Measurements from ENCODE around the gene ERFE. TPM values are rescaled to one million over a fixed set of nuclear protein-coding genes. Genes with fewer than 3 reads are reported as not detected.

ERFE gene, protein sequence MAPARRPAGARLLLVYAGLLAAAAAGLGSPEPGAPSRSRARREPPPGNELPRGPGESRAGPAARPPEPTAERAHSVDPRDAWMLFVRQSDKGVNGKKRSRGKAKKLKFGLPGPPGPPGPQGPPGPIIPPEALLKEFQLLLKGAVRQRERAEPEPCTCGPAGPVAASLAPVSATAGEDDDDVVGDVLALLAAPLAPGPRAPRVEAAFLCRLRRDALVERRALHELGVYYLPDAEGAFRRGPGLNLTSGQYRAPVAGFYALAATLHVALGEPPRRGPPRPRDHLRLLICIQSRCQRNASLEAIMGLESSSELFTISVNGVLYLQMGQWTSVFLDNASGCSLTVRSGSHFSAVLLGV
- 6.6 to 9.1 TPM (median 8.3 TPM) in 5 replicates for total RNA-seq (2022; extraction: Qiagen RNA extraction)

DNA sequence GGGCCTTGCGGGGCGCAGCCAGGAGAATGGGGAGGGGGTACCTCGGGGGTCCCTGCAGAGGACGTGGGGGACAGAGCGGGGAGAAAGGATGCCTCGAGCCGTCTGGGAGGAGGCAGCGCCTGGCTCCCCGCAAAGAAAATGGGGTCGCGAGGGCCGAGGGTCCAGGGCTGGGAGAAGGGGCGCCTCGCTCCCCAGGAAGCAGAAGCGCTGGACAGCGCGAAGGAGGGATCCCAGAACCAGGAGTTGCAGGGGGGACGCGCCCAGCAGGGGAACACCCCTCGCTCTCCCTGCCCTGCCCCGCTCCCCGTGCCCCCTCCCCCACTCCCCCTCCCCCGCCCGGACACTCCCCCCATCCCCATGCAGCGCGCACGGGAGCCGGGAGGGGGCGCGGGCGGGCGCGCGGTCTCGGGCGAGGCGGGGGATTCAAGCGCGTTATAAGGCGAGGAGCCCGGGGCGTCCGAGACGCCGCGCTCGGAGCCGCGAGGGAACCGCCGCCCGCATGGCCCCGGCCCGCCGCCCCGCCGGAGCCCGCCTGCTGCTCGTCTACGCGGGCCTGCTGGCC lies at the start of gene ERFE:
Gene ERFE (plus strand): TSS at position 462 of the 562 bp plus-strand sequence. CDS start 38 bp downstream, at position 500.

DNA sequence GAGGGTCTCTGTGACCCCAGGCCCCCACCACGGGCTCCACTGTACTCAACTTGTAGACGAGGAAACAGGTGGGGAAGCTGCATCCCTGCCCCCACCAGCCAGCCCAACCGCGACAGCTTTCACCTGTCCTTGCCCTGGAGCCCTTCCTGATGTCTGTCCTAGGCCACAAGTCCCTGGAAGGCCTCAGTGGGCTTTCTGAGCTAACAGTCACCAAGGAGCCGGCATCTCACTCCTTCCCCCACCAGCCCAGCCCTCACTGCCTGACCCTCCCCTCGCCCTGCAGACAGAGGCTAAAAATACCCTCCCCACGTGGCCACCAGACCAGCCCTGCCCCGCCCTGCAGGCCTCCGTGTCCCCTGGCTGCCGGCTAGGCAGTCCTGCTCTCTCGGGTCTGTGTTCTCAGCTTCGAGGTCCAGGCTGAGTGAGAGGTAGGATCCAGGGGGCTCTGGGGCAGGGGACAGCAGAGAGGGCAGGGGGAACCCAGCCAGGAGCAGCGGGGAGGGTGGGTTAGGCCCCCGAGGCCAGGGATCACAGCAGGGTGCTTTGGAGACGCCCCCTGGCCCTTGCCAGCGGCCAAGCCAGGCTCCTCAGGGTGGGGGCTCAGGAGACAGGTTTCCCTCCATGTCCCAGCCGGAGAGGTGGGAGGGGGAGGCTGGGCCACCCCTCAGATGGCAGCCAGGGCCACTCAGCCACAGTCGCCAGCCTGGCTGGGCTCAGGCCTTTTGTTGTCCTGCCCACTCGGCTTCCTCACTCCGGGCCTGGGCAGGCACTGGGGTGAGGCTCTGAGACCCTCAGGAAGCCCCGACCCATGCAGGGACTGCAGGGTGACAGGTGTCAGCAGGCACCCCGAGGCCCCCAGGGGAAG lies 20.2 kb upstream of the ERFE start, which contains the start of gene KLHL30:
Gene KLHL30 (plus strand): TSS at position 338 of the 865 bp plus-strand sequence. CDS start 2,087 bp downstream, outside the sequence.

DNA sequence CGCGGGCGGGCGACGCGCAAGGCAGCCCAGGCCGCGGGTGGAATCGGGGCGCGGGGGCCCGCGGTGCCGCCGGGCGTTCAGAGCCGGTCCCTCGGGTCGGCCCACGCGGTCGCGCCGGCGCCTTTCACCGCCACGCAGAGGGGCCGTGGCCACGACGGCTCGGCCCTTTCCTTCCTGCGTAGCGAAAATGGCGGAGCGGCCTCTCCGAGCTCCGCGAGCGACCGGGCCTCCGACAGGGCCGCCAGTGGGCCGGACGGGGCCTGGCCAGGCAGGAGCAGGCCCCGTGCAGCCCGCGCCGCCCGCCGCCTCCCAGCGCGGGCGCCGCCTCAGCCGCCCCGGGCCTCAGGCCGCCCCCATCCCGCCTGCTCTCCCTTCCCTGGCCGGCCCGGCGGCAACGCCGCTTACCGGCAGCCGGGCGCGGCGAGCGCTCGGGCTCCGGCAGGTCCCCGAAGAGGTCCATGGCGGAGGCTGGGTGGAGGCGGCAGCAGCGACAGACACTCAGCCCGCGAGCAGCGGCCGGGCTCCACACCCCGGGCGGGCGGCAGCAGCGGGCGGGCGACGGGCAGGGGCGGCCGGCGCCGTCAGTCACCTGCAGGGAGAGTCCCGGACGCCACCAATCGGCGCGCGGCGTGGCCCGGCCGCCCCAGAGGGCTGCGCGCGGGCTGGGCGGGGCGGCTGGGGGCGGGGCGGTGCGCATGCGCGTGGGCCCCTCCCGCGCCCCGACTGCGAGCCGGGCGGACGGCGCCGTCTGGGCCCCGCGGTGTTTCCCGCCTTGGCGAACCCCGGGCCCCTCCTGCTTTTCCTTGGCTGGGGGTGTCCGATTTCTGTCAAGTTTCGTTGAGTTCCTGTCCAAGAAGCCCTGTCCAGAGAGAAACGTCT lies 44.6 kb downstream of the ERFE start, which contains the start of gene ILKAP:
Gene ILKAP (minus strand): TSS at position 602 of the 879 bp plus-strand sequence. CDS start 142 bp downstream, at position 460.

Other genes starting within 250 kb of the ERFE start
- 47.6 to 56.4 TPM (median 51.5 TPM) in 5 replicates for gene UBE2F, start 192.0 kb upstream of the ERFE start, total RNA-seq (2022; extraction: Qiagen RNA extraction)
- gene SCLY, start 98.0 kb upstream of the ERFE start, total RNA-seq (2022; extraction: Qiagen RNA extraction), result 14.9 to 21.6 TPM (median 18.9 TPM) in 5 replicates
- gene ESPNL, start 58.6 kb upstream of the ERFE start, total RNA-seq (2022; extraction: Qiagen RNA extraction), result 0.05 to 0.23 TPM (median 0.14 TPM) in 5 replicates
- gene KLHL30, start 20.3 kb upstream of the ERFE start, total RNA-seq (2022; extraction: Qiagen RNA extraction), result 0.18 to 0.26 TPM (median 0.24 TPM) in 5 replicates
- 36.1 to 43.6 TPM (median 39.9 TPM) in 5 replicates for gene ILKAP, start 44.7 kb downstream of the ERFE start, total RNA-seq (2022; extraction: Qiagen RNA extraction)
- gene HES6, start 81.1 kb downstream of the ERFE start, total RNA-seq (2022; extraction: Qiagen RNA extraction), result 8.3 to 17.3 TPM (median 14.7 TPM) in 5 replicates
- gene PER2, start 129.6 kb downstream of the ERFE start, total RNA-seq (2022; extraction: Qiagen RNA extraction), result 5.5 to 7.3 TPM (median 6.8 TPM) in 5 replicates
- 10.3 to 13.7 TPM (median 12.9 TPM) in 5 replicates for gene TRAF3IP1, start 161.5 kb downstream of the ERFE start, total RNA-seq (2022; extraction: Qiagen RNA extraction)

All from A549 treated with Mapracorat at 1 μM for 4 hours (cell line).